ENCODE results near the gene UBTFL1. TPM values are rescaled to one million over a fixed set of nuclear protein-coding genes. Genes with fewer than 3 reads are reported as not detected.
"Not testable (repeated sequence)": the region's sequence is repeated elsewhere in the genome, so short reads cannot be mapped to it uniquely, and the experiment has no call there.

UBTFL1 gene
- total RNA-seq, 1 experiment from 2014 or later: not detected

- H3K36me3 Mint-ChIP-seq (ENCODE audit: insufficient read depth in 1 of 3, low read depth in 3 of 3): not testable (repeated sequence)
- WGBS (ENCODE audit: extremely low coverage, insufficient read length, low lambda C conversion rate): no CpG with 5 or more reads among the region's 33 CpGs
- H3K4me3 Mint-ChIP-seq: peak overlapping the region; percentile 54 to 65; a peak in 3 of 5 replicates
Measured at GRCh38 chr11:90052311-90052710, 33.4 kb upstream of the UBTFL1 start.

GRCh38 chr11:90053545-90053944, 32.2 kb upstream of the UBTFL1 start:
- H3K23ac ChIP-seq (ENCODE audit: insufficient read length, low read depth, low read length); H3K4me1 Mint-ChIP-seq; H4K8ac ChIP-seq (replicated peaks; ENCODE audit: insufficient read length, low read depth, low read length); H2BK20ac ChIP-seq (ENCODE audit: low read depth, low read length, poor library complexity, severe bottlenecking); H3K27me3 Mint-ChIP-seq (ENCODE audit: low read depth); H2AFZ ChIP-seq (ENCODE audit: low read length); H3K27ac Mint-ChIP-seq; H2BK12ac ChIP-seq (ENCODE audit: insufficient read length, low read depth, low read length); H2BK5ac ChIP-seq (ENCODE audit: insufficient read length, low read length); H3K4me2 ChIP-seq (ENCODE audit: insufficient read depth, insufficient read length, low read length); DNase-seq; H3K18ac ChIP-seq (ENCODE audit: insufficient read length, low read depth, low read length); H3K4ac ChIP-seq (ENCODE audit: low read depth, low read length); H4K91ac ChIP-seq (ENCODE audit: insufficient read length, low read depth, low read length); H4K5ac ChIP-seq (ENCODE audit: insufficient read length, low read depth, low read length); H3K14ac ChIP-seq (ENCODE audit: insufficient read depth, low read length); H3K4me1 ChIP-seq (ENCODE audit: insufficient read depth, low read length); H3K27me3 ChIP-seq (ENCODE audit: insufficient read depth, low read length); H3K4me3 Mint-ChIP-seq; H3K9me3 Mint-ChIP-seq; H3K56ac ChIP-seq (ENCODE audit: insufficient read length, low read depth, low read length); H3K79me2 ChIP-seq (ENCODE audit: insufficient read depth, low read length); H3K9me3 ChIP-seq (ENCODE audit: control insufficient read depth, low read depth, low read length); H3K27ac ChIP-seq (ENCODE audit: insufficient read length, low read depth, low read length); H2BK15ac ChIP-seq (ENCODE audit: low read depth, low read length); H2AK5ac ChIP-seq (ENCODE audit: insufficient read length, low read length); H3K23me2 ChIP-seq (ENCODE audit: insufficient read length, low read depth, low read length, poor library complexity, severe bottlenecking); H2BK120ac ChIP-seq (ENCODE audit: low read depth, low read length, poor library complexity, severe bottlenecking); H4K20me1 ChIP-seq (ENCODE audit: control insufficient read depth, insufficient read depth, insufficient read length); H3K9ac ChIP-seq (ENCODE audit: extremely low read depth, insufficient read length, low read length); H3T11ph ChIP-seq (ENCODE audit: low read length); H3K79me1 ChIP-seq (ENCODE audit: insufficient read depth, low read depth, low read length, poor library complexity, severe bottlenecking); H3K36me3 Mint-ChIP-seq (ENCODE audit: insufficient read depth in 1 of 3, low read depth in 3 of 3): not testable (repeated sequence)
- no CpG with 5 or more reads among the region's 28 CpGs for WGBS (ENCODE audit: extremely low coverage, insufficient read length, low lambda C conversion rate)

More at GRCh38 chr11:90052311-90052710, 33.4 kb upstream of the UBTFL1 start:
- not testable (repeated sequence) for H3K9me3 Mint-ChIP-seq; H3K27me3 Mint-ChIP-seq (ENCODE audit: low read depth); H3K27ac ChIP-seq (ENCODE audit: insufficient read length, low read depth, low read length); H3K4ac ChIP-seq (ENCODE audit: low read depth, low read length); H3K4me1 ChIP-seq (ENCODE audit: insufficient read depth, low read length); H3K4me2 ChIP-seq (ENCODE audit: insufficient read depth, insufficient read length, low read length); H2AK5ac ChIP-seq (ENCODE audit: insufficient read length, low read length); H2BK20ac ChIP-seq (ENCODE audit: low read depth, low read length, poor library complexity, severe bottlenecking); H3K9me3 ChIP-seq (ENCODE audit: control insufficient read depth, low read depth, low read length); DNase-seq; H3K79me1 ChIP-seq (ENCODE audit: insufficient read depth, low read depth, low read length, poor library complexity, severe bottlenecking); H2AFZ ChIP-seq (ENCODE audit: low read length); H4K20me1 ChIP-seq (ENCODE audit: control insufficient read depth, insufficient read depth, insufficient read length); H3K18ac ChIP-seq (ENCODE audit: insufficient read length, low read depth, low read length); H4K8ac ChIP-seq (replicated peaks; ENCODE audit: insufficient read length, low read depth, low read length); H4K91ac ChIP-seq (ENCODE audit: insufficient read length, low read depth, low read length); H2BK120ac ChIP-seq (ENCODE audit: low read depth, low read length, poor library complexity, severe bottlenecking); H3K79me2 ChIP-seq (ENCODE audit: insufficient read depth, low read length); H4K5ac ChIP-seq (ENCODE audit: insufficient read length, low read depth, low read length); H3K9ac ChIP-seq (ENCODE audit: extremely low read depth, insufficient read length, low read length); H3K23ac ChIP-seq (ENCODE audit: insufficient read length, low read depth, low read length); H3T11ph ChIP-seq (ENCODE audit: low read length); H3K56ac ChIP-seq (ENCODE audit: insufficient read length, low read depth, low read length); H3K23me2 ChIP-seq (ENCODE audit: insufficient read length, low read depth, low read length, poor library complexity, severe bottlenecking); H3K27me3 ChIP-seq (ENCODE audit: insufficient read depth, low read length); H2BK5ac ChIP-seq (ENCODE audit: insufficient read length, low read length); H2BK12ac ChIP-seq (ENCODE audit: insufficient read length, low read depth, low read length); H3K14ac ChIP-seq (ENCODE audit: insufficient read depth, low read length); H3K4me1 Mint-ChIP-seq; H2BK15ac ChIP-seq (ENCODE audit: low read depth, low read length); H3K27ac Mint-ChIP-seq
- TF ChIP-seq CTCF (conservative IDR thresholded peaks at IDR 0.05): peak; percentile 47; the same call in 2 of the 3 replicates
